PC-3 (cell line): ENCODE measurements around the gene CPSF3.

Experiments used
- EZH2phosphoT487 ChIP-seq: fragments of 300-600 bp; sonication (generic); IDR thresholded peaks from 2 replicates; pipeline ENCODE4 v1.6.1; 2018; ENCODE audit warnings: mild to moderate bottlenecking, antibody characterized with exemption, low read length, borderline replicate concordance
- TF ChIP-seq, protein P1 (sequence below): fragments of 300-600 bp; sonication (generic); conservative IDR thresholded peaks from 2 replicates; pipeline ENCODE4 v1.5.1; 2017; ENCODE audit warnings: antibody characterized with exemption, low read depth, mild to moderate bottlenecking, low read length

DNA sequence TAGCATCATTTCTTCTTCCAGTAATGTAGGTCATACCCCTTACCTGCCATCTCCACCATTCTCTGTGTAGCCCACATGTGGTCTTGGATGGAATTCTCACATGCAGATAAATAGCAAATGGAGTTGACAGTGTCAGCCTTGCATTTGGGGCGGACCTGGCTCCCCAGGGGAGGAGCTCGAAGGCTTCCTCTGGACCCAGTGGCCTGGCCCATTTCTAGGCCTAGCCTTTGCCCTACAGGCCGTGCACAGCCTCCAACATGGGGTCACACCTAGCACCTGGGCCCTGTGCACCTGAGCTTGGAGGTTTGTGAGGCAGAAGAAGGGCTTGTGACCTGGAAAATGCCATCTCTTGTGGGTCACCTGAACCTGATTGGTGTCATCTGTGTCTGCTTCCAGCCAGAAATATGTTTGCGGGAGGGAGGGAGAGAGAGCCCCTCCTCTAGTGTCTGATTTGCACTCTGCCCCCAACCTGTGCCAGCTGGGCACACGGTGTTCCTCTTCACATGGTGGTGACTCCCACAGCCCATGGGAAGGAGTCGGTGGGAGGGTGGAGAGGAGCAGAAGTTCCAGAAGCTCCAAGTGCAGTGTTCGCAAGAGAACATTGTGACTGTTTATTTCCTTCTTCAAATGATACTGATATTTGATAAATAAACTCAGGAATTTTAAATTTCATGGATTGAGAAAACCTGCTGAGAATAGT is 33.2 kb upstream of the CPSF3 start:
- TF ChIP-seq, protein P1, sequence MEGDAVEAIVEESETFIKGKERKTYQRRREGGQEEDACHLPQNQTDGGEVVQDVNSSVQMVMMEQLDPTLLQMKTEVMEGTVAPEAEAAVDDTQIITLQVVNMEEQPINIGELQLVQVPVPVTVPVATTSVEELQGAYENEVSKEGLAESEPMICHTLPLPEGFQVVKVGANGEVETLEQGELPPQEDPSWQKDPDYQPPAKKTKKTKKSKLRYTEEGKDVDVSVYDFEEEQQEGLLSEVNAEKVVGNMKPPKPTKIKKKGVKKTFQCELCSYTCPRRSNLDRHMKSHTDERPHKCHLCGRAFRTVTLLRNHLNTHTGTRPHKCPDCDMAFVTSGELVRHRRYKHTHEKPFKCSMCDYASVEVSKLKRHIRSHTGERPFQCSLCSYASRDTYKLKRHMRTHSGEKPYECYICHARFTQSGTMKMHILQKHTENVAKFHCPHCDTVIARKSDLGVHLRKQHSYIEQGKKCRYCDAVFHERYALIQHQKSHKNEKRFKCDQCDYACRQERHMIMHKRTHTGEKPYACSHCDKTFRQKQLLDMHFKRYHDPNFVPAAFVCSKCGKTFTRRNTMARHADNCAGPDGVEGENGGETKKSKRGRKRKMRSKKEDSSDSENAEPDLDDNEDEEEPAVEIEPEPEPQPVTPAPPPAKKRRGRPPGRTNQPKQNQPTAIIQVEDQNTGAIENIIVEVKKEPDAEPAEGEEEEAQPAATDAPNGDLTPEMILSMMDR: no peak
- no peak for TF ChIP-seq EZH2phosphoT487
